AML-193 (cell line): ENCODE data around the gene PI4K2B.
"Not testable (repeated sequence)": the region's sequence is repeated elsewhere in the genome, so short reads cannot be mapped to it uniquely, and the experiment has no call there.

Source experiments
- DNase-seq, 2 experiments: peaks; one replicate each; lab custom pipeline; 2025; lab: John Stamatoyannopoulos, UW

The PI4K2B gene

DNA sequence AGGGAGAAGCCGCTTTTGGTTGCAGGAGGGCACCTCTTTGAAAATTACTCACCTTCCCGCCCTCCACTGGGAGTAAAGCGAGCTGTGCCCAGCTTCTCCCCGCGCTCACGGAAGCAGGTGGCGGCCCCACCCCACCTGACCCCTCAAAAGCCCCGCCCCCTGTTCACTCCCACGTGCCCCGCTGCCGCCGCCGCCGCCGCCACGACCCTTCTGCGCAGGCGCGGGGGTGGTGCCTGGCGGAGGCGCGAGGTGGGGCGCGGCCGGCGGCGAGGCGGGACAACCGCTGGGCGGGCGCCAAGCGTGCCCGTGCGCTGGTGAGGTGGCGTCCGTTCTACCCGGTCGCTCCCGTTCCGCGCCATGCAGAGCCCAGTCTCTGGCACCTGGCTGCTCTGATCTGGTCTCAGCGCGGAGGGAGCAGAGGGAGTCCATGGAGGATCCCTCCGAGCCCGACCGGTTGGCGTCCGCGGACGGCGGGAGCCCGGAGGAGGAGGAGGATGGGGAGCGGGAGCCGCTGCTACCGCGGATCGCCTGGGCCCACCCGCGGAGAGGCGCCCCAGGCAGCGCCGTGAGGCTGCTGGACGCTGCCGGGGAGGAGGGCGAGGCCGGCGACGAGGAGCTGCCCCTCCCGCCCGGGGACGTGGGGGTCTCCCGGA, at the start of gene PI4K2B:
TSS of gene PI4K2B (plus strand) at position 297 of the 653 bp plus-strand sequence. CDS start at position 428, 131 bp downstream.
- peak; percentile 70 to 74 for DNase-seq

DNA sequence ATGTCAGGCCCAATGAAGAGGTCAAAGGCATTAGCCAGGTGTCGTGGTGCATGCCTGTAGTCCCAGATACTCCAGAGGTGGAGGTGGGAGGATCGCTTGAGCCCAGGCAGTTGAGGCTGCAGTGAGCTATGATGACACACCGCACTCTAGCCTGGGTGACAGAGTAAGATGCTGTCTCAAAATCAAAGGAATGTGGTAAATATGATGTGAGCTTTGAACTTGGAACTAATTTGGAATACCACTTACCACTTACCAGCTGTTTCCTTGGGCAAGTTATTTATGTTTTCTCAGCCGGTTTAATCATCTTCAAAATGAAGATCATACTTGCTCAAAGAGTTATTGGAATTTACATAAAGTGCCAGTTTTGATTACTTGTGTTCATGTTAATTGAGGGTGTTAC, 49.8 kb upstream of the PI4K2B start:
- no peak for DNase-seq

DNA sequence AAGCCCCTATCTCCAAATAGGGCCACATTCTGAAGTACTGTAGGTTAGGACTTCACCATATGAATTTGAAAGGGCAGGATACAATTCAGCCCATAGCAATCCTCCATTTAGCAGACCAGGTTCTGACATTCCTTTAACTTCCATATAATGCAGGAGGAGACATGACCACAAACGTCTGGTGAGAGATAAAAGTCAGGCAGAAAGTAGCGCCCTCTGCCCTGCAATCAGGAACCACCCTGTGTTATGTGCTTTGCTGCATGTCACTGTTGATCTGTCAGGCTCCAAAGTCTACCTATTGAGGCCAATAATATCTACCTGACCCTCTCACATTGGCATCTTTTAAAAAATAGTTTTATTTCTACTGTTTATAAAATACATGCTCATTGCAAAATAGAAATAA, 43.4 kb upstream of the PI4K2B start:
- DNase-seq = no peak

DNA sequence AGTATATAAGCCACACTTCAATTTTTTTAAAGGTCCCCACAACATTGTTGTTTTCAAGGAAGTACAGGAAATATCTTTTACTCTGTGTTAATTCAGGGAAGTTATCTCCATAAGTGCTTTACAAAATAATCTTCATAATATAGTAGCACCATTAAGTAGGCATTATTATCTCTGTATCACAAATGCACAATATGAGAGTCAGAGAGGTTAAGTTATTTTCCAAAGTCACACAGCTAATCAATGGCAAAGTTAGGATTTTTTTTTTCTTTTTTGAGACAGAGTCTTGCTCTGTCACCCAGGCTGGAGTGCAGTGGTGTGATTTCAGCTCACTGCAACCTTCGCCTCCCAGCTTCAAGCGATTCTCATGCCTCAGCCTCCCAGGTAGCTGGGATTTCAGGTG, 35.1 kb upstream of the PI4K2B start:
- DNase-seq = no peak

DNA sequence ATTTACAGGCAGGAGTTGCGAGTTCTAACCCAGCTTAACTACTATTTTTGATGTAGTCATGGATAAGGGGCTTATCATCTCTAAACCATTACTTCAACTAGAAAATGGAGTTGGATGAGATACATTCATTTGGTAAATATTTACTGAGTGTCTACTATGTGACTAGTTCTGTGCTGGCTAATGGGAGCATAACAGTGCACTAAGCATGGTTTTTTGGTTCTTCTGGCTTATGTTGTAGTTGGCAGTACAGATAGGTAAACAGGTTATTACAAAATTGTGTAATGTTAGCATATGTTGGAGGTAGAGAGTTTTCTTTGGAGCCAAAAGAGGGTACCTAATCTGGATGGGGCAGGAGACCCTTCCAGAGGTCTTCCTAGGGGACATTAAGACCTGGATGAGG, 25.8 kb upstream of the PI4K2B start:
- no peak for DNase-seq

DNA sequence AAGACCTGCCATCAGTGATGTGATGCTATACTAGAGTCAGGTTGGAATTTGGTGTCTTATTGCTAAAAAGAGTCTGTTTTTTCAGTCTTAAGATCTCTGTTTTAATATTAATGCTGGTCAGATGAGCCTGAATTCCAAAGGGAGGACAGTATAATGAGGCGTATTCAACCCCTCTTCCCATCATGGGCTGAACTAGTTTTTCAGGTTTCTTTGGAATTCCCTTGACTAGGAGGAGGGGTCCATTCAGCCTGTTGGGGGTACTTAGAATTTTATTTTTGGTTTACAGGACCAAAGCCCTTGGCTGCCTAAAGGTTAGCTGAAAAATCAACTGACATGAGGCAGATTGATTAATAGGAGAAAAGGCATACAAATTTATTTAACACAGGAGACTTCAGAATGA, 24.1 kb upstream of the PI4K2B start:
- DNase-seq = no peak

DNA sequence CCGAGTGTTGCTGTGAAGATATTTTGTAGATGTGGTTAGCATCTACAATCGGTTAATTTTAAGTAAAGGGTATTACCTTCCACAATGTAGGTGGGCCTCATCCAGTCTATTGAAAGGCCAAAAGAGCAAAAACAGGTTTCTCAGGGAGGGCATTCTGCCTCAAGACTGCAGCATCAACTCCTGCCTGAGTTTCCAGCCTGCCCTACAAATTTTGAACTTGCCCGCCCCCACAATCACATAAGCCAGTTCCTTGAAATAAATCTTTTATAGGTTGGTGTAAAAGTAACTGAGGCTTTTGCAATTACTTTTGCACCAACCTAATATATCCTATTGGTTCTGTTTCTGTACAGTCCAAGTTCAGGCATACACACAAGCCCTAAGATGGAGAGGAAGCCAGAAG, 22.1 kb upstream of the PI4K2B start:
- no peak for DNase-seq

DNA sequence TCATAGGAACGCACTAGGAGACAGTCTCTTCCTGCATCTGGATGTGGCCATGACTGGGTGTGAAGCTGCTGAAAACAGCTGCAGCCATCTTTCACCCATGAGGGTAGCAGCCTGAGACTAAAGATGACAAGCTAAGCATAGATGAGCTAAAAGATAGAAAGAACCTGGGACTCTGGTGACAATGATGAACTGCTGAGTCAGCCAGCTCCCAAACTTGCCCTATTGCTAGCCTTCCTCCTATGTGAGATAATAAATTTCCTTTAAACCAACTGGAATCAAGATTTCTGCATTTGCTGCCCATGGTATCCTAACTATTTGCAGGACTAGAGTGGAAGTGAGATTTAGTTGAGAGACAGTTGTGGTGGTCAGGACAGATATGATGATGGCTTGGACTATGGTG, 21.0 kb upstream of the PI4K2B start:
- no peak for DNase-seq

DNA sequence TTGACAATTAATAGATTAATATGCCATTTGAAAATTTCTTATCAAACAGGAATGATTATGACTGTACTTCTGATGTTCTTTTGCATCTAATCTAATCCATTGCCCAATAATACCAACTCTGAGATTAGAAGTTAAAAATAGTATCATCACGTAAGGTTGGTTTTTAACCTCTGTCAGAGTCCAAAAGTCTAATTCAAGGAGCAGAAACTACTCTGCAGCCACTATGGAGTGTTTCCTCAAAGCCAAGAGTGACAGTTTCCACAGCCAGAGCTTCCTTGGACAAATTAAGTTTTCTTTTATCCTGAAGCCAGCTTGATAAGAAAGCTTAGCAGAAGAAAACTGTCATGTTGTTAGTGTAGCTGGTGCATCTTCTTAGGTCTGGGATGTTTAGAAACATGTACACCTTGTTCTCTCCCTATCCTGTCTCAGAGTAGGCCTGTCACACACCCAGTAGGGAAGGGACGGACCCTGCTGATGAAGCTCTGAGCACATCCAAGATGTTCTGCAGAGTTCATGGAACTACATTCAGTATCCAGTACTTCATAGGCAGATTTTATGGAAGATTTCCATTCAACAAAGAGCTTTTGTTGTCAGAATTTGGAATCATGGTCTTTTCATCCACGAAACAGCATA, 20.4 kb upstream of the PI4K2B start:
- DNase-seq = no peak

DNA sequence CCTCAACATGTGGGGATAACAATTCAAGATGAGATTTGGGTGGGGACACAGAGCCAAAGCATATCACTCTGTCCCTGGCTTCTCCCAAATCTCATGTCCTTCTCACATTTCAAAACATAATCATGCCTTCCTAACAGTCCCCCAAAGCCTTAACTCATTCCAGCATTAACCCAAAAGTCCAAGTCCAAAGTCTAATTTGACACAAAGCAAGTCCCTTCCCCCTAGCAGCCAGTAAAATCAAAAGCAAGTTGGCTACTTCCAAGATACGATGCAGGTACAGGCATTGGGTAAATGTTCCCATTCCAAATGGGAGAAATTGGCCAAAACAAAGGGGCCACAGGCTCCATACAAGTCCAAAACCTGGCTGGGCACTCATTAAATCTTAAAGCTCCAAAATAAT, 19.1 kb upstream of the PI4K2B start:
- not testable (repeated sequence) for DNase-seq

DNA sequence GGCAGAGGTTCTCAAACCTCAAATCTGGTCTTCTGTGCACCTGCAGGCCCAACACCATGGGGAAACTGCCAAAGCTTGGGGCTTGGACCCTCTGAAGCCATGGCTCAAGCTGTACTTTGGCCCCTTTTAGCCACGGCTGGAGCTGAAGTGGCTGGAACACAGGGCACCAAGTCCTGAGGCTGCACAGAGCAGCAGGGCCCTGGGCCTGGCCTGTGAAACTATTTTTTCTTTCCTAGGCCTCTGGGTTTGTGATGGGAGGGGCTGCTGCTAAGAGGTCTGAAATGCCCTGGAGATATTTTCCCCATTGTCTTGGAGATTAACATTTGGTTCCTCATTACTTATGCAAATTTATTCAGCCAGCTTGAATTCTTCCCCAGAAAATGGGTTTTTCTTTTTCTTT, 18.3 kb upstream of the PI4K2B start:
- no peak for DNase-seq

DNA sequence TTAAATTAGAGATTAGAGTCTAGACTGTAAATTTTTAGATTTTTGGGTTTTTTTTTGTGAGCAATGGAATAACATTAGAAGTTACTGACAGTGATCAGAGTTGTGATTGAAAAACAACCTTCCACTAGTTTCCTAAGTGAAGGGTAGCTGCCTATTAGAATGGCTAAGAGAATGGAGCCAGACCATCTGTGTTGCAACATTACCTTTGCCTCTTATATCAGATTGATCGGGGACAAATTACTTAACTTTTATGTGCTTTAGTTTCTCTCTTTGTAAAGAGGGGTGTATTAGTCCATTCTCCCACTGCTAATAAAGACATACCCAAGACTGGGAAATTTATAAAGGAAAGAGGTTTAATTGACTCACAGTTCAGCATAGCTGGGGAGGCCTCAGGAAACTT, 12.5 kb upstream of the PI4K2B start:
- no peak for DNase-seq

DNA sequence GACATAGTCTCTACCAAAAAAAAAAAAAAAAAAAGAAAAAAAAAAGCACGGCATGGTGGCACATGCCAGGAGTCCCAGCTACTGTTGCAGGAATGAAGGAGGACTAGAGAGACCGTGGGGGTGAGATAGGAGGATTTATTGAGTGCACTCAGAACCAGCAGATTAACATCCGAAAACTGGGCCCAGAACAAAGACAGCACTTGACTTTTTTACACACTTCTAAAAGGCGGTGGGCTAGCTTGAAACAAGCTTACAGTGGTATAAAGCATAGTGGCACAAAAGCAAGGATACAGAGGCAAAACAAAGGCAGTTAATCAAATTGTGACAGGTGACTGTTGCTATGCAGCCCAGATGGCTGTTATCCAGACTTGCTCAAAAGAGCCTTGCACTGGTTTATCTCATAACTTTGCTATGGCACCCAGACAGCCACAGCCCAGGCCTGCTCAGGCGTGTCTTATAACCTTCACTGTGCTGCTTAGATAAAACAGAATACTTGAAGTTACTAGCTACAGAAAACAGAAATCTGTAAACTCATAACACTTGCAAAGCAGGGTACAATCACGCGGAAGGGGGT, 9.9 kb upstream of the PI4K2B start:
- DNase-seq = no peak

DNA sequence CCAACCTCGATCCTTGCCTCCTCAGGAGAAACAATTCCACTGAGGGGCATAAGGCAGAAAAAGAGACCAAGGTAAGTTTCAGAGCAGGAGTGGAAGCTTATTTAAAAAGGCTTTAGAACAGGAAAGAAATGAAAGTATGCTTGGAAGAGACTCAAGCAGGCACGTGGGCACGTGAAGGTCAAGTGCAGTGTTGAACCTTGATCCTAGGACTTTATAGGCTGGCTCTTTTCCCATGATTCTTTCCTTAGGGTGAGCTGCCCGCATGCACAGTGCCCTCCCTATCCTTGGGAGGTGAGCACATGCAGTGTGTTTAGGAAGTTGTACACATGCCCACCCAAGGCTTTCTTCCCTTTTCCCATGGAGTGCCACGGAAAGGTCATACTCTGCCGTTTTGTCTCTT, 4.0 kb upstream of the PI4K2B start:
- DNase-seq = no peak

DNA sequence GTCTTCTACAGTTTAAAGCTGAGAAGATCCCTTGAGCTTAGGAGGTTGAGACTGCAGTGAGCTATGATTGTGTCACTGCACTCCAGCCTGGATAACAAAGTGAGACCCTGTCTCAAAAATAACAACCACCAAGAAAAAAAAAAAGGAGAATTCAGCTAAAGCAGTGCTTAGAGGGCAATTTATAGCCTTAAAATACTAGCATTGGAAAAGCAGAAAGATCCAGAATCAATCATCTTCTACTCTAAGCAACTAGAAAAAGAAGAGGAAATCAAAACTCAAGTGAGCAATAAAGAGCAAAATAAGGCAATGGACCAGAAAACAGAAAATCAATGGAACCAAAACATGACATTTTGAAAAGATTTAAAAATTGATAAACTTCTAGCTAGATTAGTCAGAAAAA, 639 bp upstream of the PI4K2B start:
- no peak for DNase-seq

DNA sequence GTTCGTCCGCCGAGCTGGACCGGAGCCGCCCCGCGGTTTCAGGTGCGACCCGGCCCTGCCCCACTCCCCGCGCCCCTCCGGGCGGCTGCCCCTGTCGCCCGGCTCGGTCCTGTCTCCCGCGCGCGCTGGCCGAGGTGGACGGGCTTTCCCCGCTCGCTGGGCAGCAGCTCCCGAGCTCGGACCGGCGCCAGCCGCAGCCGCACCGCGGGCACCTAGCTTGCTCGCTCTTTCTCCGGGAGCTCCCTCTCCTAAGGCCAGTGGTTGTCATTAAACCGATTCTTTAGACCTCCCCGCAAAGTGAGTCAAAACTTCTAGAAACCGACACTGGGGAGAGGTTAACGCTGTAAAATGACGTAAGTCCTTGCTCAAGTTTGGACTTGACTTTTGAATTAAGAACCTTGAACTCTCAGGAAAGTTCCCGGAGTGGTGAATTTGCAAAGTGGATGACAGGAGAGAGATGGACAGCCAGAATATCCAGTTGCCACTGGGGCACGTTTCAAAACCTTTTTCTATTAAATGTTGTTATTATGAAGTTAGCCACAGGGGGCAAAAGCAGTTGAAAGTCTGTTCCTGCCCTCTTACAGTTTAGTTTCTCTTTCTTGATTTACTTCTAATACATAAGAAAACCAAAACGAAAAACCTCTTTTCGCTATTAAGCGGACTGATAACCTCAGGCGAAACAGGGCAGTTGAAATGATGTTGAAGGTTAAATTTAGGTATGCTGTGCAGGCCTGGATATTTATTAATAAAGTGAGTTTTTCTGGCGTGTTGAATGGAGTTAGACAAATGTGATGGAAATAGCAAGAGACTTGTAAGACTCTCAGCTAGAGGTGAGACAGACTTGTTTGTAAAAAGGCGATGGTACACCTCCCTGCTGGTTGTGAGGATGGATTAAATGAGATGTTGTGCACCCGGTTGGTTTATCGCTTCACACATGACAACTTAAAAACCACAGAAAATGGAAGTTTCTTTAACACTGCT, 847 bp downstream of the PI4K2B start:
- peak; percentile 82 to 83 for DNase-seq

DNA sequence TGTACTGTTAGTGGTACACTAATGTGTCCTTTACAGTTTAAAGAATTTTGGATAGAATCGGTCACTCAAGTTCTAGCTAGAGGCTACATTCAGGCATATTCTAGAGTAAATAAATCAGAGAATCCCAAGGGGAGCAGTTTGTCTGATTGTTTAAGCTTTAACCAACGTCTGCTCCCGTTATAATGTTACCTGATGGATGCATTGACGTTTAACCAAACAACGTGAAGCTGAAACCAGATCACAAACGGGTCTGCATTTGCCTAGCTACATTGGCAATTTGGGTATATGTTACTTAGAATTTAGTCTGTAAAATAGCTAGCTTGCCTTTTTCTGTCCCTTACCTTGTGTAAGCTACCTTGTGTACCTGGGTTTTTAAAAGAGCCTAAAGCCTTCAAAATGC, 1.6 kb downstream of the PI4K2B start:
- no peak for DNase-seq

DNA sequence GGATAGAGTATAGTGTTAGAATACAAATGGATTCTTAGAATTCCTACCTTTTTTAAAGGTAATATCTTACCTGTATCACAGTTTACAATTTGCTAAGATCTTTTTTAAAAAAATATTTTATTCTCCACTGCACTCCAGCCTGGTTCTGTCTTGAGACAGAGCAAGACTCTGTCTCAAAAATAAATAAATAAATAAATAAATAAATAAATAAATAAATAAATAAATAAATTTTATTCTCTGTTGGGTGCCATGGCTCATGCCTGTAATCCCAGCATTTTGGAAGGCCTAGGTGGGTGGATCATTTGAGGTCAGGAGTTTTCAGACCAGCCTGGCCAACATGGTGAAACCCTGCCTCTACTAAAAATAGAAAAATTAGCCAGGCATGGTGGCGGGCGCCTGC, 2.2 kb downstream of the PI4K2B start:
- DNase-seq = not testable (repeated sequence)

DNA sequence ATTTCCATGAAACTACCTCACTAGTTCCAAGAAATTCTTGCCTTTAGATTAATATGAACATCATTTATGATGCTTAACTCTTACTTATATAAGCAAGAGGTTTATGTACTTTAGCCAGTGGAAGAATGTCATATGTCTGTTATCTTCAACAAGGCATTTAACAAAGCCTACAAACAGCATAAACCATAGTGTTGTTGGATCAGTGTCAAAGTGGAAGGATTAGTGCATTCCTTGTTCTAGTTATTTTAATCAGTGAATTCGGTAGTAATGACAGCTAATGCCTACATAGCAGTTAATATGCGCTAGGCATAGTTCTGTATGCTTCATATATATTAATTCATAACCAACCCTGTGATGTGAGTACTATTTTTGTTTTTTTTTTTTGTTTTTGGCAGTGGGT, 3.1 kb downstream of the PI4K2B start:
- DNase-seq = no peak

DNA sequence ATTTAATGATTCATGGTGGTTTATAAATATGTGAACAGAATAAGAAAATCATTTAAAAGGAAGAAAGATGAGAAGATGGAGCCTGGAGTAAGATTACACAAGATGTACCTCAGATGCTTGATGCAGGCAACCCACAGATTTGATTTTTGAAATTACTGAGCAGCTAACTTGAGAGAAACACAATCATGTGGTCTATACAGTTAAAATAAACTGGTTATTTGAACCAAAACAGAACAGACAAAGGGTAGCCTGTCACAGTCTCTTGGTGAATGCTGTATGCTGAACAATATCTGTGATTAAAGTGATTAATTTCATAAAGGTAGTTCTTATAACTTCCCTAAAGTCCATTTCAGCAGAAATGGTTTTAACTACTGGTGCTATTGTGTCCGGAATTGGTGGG, 4.2 kb downstream of the PI4K2B start:
- no peak for DNase-seq

DNA sequence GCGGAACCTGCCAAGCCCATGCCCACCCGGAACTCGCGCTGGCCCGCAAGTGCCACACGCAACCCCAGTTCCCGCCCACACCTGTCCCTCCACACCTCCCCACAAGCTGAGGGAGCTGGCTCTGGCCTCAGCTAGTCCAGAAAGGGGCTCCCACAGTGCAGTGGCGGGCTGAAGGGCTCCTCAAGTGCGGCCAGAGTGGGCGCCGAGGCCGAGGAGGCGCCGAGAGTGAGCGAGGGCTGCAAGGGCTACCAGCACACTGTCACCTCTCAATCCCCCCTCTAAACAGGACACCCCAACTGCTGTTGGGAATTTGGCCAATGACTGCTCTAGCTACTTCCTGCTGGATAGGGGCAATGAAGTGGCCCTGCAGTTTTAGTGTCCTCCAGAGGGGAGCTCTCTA, 5.7 kb downstream of the PI4K2B start:
- DNase-seq = not testable (repeated sequence)

DNA sequence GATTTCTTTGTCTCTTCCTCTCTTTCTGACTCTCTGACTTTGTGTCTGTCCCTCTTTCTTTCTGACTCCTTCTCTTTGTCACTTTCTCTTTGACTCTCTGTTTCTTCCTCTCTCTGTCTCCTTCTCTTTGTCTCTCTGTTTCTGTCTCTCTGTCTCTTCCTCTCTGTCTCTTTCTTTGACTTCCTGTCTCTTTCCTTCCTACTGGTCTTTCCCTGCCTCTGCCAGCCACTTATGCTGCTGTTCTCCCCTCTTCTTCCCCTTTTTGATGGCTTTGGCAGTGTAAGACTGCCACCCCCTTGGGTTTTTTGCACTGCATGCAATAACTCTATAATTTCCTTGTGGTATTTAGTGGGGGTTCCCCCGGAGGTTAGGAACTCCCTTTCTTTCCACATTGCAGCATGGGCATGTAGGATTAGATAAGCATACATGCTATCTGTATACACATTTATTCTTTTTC, 6.9 kb downstream of the PI4K2B start:
- peak; percentile 45 to 65 for DNase-seq
